ES-I3 (cell line): Measurements from ENCODE around the gene CLOCK.

ENCODE experiments used
- H3K36me3 ChIP-seq: 2 replicates; pipeline ENCODE4 v1.6.1; 2013; ENCODE audit warnings: mild to moderate bottlenecking, low read length, control low read depth, moderate library complexity; ENCODE audit not compliant: insufficient read depth
- H3K4me1 ChIP-seq: 2 replicates; pipeline ENCODE4 v1.6.1; 2013; ENCODE audit warnings: mild to moderate bottlenecking, control low read depth, low read length; ENCODE audit not compliant: insufficient read depth
- H3K9ac ChIP-seq: 2 replicates; pipeline ENCODE4 v1.6.1; 2013; ENCODE audit warnings: low read depth, mild to moderate bottlenecking, low read length, moderate library complexity
- H3K9me3 ChIP-seq: 2 replicates; pipeline ENCODE4 v1.6.1; 2013; ENCODE audit warnings: mild to moderate bottlenecking, low read length, moderate library complexity; ENCODE audit not compliant: control insufficient read depth, insufficient read depth

The CLOCK gene

GRCh38 chr4:55385201-55385649, 161.5 kb downstream of the CLOCK start:
- no peak overlapping the region for H3K9ac ChIP-seq
- H3K9me3 ChIP-seq, result no peaks in the 10 kb centered on the region
- no peaks in the 10 kb centered on the region for H3K36me3 ChIP-seq
- H3K4me1 ChIP-seq, result no peaks in the 10 kb centered on the region

GRCh38 chr4:55382488-55383003, 164.2 kb downstream of the CLOCK start:
- Histone ChIP-seq H3K4me1 (no peaks in the 10 kb centered on the region), H3K9me3 (no peaks in the 10 kb centered on the region), H3K36me3 (no peaks in the 10 kb centered on the region), H3K9ac (no peak overlapping the region)

- Histone ChIP-seq H3K9ac (no peak overlapping the region), H3K36me3 (no peaks in the 10 kb centered on the region), H3K9me3 (no peaks in the 10 kb centered on the region), H3K4me1 (no peaks in the 10 kb centered on the region)
Measured at GRCh38 chr4:55381502-55381901, 165.2 kb downstream of the CLOCK start.

- H3K4me1 ChIP-seq, result no peaks in the 10 kb centered on the region
- no peaks in the 10 kb centered on the region for H3K9me3 ChIP-seq
- no peaks in the 10 kb centered on the region for H3K36me3 ChIP-seq
- H3K9ac ChIP-seq, result no peak overlapping the region
Measured at GRCh38 chr4:55380576-55380975, 166.1 kb downstream of the CLOCK start.

GRCh38 chr4:55378617-55379467, 167.9 kb downstream of the CLOCK start:
- Histone ChIP-seq H3K36me3 (no peaks in the 10 kb centered on the region), H3K9me3 (no peaks in the 10 kb centered on the region), H3K4me1 (no peaks in the 10 kb centered on the region), H3K9ac (no peak overlapping the region)
